HG03066 (cell line): Measurements from ENCODE around the gene ATP6V1G2.
"Not testable (repeated sequence)": the region's sequence is repeated elsewhere in the genome, so short reads cannot be mapped to it uniquely, and the experiment has no call there.

Experiments used
- ATAC-seq: cut with Tn5 transposase; IDR thresholded peaks from one replicate; pipeline ENCODE4 v1.9.1; 2021; ENCODE audit warnings: low read depth; ENCODE audit not compliant: unreplicated experiment

Gene ATP6V1G2

GRCh38 chr6:31530659-31531058 lies 15.7 kb downstream of the ATP6V1G2 start:
- no peak for ATAC-seq

- ATAC-seq = no peak
Observed at GRCh38 chr6:31529329-31530150, 16.9 kb downstream of the ATP6V1G2 start.

- ATAC-seq = no peak
Observed at GRCh38 chr6:31528821-31529328, 17.5 kb downstream of the ATP6V1G2 start, which contains the start of gene MCCD1. MCCD1 (plus strand) TSS chr6:31528962; CDS start chr6:31529015, 53 bp downstream.

GRCh38 chr6:31528307-31528777 lies 18.1 kb downstream of the ATP6V1G2 start:
- ATAC-seq = no peak

- ATAC-seq = no peak
Observed at GRCh38 chr6:31525932-31526591, 20.3 kb downstream of the ATP6V1G2 start.

GRCh38 chr6:31525553-31525931 lies 20.9 kb downstream of the ATP6V1G2 start:
- ATAC-seq = no peak

GRCh38 chr6:31521835-31522234 lies 24.6 kb downstream of the ATP6V1G2 start:
- ATAC-seq = no peak

- no peak for ATAC-seq
Observed at GRCh38 chr6:31513456-31514165, 32.8 kb downstream of the ATP6V1G2 start.

GRCh38 chr6:31510007-31510406 lies 36.4 kb downstream of the ATP6V1G2 start:
- ATAC-seq = no peak

GRCh38 chr6:31509036-31509435 lies 37.4 kb downstream of the ATP6V1G2 start:
- ATAC-seq = not testable (repeated sequence)

- no peak for ATAC-seq
Observed at GRCh38 chr6:31502586-31502985, 43.8 kb downstream of the ATP6V1G2 start.

GRCh38 chr6:31499648-31500047 lies 46.8 kb downstream of the ATP6V1G2 start:
- ATAC-seq = not testable (repeated sequence)

- ATAC-seq = no peak
Observed at GRCh38 chr6:31498748-31499147, 47.7 kb downstream of the ATP6V1G2 start.

GRCh38 chr6:31497531-31498476 lies 48.6 kb downstream of the ATP6V1G2 start, which contains the start of gene MICB:
MICB (plus strand) TSS chr6:31498145; CDS start chr6:31498194, 49 bp downstream.
- ATAC-seq = peak; percentile 43

GRCh38 chr6:31496826-31497225 lies 49.6 kb downstream of the ATP6V1G2 start:
- ATAC-seq = not testable (repeated sequence)

- ATAC-seq = no peak
Observed at GRCh38 chr6:31495580-31495979, 50.8 kb downstream of the ATP6V1G2 start.
